Natural killer cell treated with Interleukin-12 subunit alpha and Interleukin-12 subunit beta and Interleukin-15 and Interleukin-18, amount 100 ng/mL, for 72 hours (primary cell): ENCODE measurements around the gene MDFIC. TPM values are rescaled to one million over a fixed set of nuclear protein-coding genes. Genes with fewer than 3 reads are reported as not detected.

ENCODE experiments used
- ATAC-seq, 2 donors: fragments of 150-1000 bp; cut with Tn5 transposase in 1 of 2; sonication (Bioruptor Pico), chemical (Tn5 transposase) in 1 of 2; 2 replicates each; pipeline ENCODE4 v1.10.0; 2021
- DNase-seq: peaks from one replicate; pipeline ENCODE4 v3.0.0; 2022; ENCODE audit warnings: low spot score
- H3K27ac Mint-ChIP-seq, 2 donors: 1 replicate in 1 of 2; 2 replicates in 1 of 2; pipeline ENCODE4 v1.8.0; 2022; ENCODE audit warnings: mixed read lengths in 2 of 2, mild to moderate bottlenecking in 1 of 2, moderate library complexity in 1 of 2
- H3K27me3 Mint-ChIP-seq, 2 donors: 1 replicate in 1 of 2; 2 replicates in 1 of 2; pipeline ENCODE4 v1.8.0; 2022; ENCODE audit warnings: mixed read lengths in 2 of 2
- H3K36me3 Mint-ChIP-seq: one replicate; pipeline ENCODE4 v1.8.0; 2022; ENCODE audit warnings: mixed read lengths
- H3K4me1 Mint-ChIP-seq, 2 donors: 1 replicate in 1 of 2; 2 replicates in 1 of 2; pipeline ENCODE4 v1.8.0; 2022; ENCODE audit warnings: low read depth in 2 of 2, mixed read lengths in 2 of 2, mild to moderate bottlenecking in 1 of 2
- H3K4me3 Mint-ChIP-seq: one replicate; pipeline ENCODE4 v1.8.0; 2022; ENCODE audit warnings: mixed read lengths
- H3K9me3 Mint-ChIP-seq: 2 replicates; pipeline ENCODE4 v1.8.0; 2022; ENCODE audit warnings: mixed read lengths
- total RNA-seq, 2 donors: library from RNA; stranded (reverse); gene quantifications; one replicate each; pipeline ENCODE4 v1.2.3, GENCODE V29; 2022

MDFIC gene
- total RNA-seq, 2 donors from 2014 or later = 67.0 to 109 TPM

DNA sequence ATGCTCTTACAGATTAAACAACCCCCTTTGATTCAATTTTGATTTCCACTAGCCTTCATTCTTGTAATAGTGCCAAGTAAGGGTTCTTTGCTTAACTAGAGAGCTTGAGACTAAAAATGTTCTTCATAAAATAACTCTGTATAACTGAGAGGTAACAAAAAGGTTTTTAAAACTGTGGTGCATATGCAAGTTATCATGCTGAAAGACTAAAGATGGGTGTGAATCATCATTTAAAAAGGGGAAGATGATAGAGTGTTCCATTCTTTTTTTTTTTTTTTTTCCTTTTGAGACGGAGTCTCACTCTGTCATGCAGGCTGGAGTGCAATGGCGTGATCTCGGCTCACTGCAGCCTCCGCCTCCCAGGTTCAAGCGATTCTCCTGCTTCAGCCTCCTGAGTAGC is 11.1 kb downstream of the MDFIC start:
- H3K4me3 Mint-ChIP-seq = no peak overlapping the region
- H3K9me3 Mint-ChIP-seq = no peaks in the 10 kb centered on the region
- H3K27ac Mint-ChIP-seq = no peak overlapping the region
- H3K4me1 Mint-ChIP-seq = peaks cover 33 to 48% of the 10 kb centered on the region in 2 donors
- ATAC-seq (no peak), DNase-seq (no peak)
- no peaks in the 10 kb centered on the region for H3K27me3 Mint-ChIP-seq
- no peaks in the 10 kb centered on the region for H3K36me3 Mint-ChIP-seq

- Mint-ChIP-seq H3K9me3 (no peaks in the 10 kb centered on the region), H3K27me3 (no peaks in the 10 kb centered on the region), H3K4me1 (peaks cover 33 to 48% of the 10 kb centered on the region in 2 donors), H3K36me3 (no peaks in the 10 kb centered on the region), H3K27ac (no peak overlapping the region), H3K4me3 (peak overlapping the region; percentile 8)
- DNase-seq (no peak), ATAC-seq (no peak)
These were observed 11.8 kb downstream of the MDFIC start for GRCh38 chr7:114933658-114934057.

DNA sequence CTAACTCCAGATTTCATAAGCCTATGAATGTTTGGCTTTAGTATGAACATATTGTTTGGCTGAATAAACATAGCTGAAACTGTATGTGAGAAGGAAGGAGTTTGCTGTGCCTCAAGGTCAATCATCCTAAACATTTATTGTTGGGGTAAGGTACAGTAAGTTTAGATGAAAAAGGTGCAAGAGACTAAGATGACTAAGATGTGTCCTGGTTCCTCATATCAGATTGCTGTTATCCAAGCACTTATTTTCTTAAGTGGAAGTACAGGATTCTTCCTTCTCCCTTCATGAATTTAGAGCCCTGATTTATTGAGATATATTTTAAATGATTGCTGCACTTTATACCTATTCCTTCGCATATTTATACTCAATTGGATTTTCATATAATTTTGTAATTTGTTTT is 12.2 kb downstream of the MDFIC start:
- Mint-ChIP-seq H3K4me3 (peak overlapping the region; percentile 8), H3K27me3 (no peaks in the 10 kb centered on the region), H3K9me3 (no peaks in the 10 kb centered on the region), H3K27ac (no peak overlapping the region), H3K4me1 (peaks cover 33 to 48% of the 10 kb centered on the region in 2 donors), H3K36me3 (no peaks in the 10 kb centered on the region)
- DNase-seq (no peak), ATAC-seq (no peak)

GRCh38 chr7:114934713-114935112 is 12.8 kb downstream of the MDFIC start:
- DNase-seq (no peak), ATAC-seq (no peak)
- H3K4me1 Mint-ChIP-seq = peaks cover 33 to 48% of the 10 kb centered on the region in 2 donors
- H3K4me3 Mint-ChIP-seq = peak overlapping the region; percentile 18
- no peaks in the 10 kb centered on the region for H3K9me3 Mint-ChIP-seq
- no peaks in the 10 kb centered on the region for H3K36me3 Mint-ChIP-seq
- no peaks in the 10 kb centered on the region for H3K27me3 Mint-ChIP-seq
- H3K27ac Mint-ChIP-seq = no peak overlapping the region

GRCh38 chr7:114936471-114936870 is 14.6 kb downstream of the MDFIC start:
- DNase-seq (no peak), ATAC-seq (no peak)
- H3K36me3 Mint-ChIP-seq = peaks cover 12% of the 10 kb centered on the region
- peaks cover 36 to 53% of the 10 kb centered on the region in 2 donors for H3K4me1 Mint-ChIP-seq
- no peak overlapping the region for H3K27ac Mint-ChIP-seq
- no peaks in the 10 kb centered on the region for H3K27me3 Mint-ChIP-seq
- no peak overlapping the region for H3K4me3 Mint-ChIP-seq
- H3K9me3 Mint-ChIP-seq = peaks cover under 1% of the 10 kb centered on the region

DNA sequence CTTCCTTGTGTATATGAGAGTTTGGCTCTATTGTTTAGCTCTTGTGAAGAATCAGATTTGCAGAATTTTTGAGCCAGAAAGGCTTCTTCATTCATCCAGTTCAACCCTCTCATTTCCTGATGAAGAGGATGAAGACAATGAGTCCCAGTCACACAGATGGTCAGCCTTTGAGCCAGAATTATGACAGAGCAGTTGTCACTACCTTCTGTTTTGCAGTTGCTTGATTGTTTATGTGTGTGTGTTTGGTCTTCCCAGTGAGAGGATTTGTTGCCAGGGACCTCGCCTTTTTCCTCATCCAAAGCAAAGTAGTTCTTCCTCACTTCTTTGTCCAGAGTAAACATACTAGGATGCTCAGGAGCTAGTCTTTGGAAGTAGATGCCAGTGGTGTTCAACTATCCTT is 15.6 kb downstream of the MDFIC start:
- H3K36me3 Mint-ChIP-seq = peaks cover 21% of the 10 kb centered on the region
- DNase-seq (no peak), ATAC-seq (no peak)
- H3K9me3 Mint-ChIP-seq = peaks cover 5% of the 10 kb centered on the region
- no peaks in the 10 kb centered on the region for H3K27me3 Mint-ChIP-seq
- H3K4me3 Mint-ChIP-seq = no peak overlapping the region
- H3K27ac Mint-ChIP-seq = no peak overlapping the region
- peaks cover 33 to 52% of the 10 kb centered on the region in 2 donors for H3K4me1 Mint-ChIP-seq

GRCh38 chr7:114938785-114939184 is 16.9 kb downstream of the MDFIC start:
- ATAC-seq = no peak
- H3K27me3 Mint-ChIP-seq = no peaks in the 10 kb centered on the region

DNA sequence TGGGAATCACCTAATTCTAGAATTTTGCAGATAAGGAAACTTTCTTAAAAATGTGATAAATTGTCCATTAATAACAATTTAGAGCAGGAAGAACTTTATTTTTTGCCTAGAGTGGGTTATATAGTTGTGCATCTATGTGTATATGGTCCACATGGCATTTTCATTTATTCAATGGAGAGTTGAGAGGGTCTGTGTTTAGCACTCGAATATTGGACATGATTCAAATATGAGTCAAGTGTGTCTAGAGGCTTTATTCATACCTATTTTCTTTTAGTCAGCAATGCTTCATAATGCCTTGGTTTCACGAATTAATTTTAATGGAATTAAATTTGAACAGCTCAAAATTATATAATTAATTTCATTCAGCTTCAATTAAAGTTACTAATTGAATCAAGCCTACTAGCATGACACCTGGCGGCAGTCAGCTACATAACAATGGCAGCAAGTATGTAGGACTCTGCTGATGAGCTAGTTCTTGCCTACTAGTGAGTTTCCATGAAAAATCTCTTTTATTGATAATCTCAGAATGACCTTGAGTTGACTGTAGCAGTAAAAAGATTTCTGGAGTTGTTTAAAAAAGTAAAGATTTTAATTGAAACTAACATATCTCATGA is 17.7 kb downstream of the MDFIC start:
- ATAC-seq (no peak), DNase-seq (no peak)
- H3K27ac Mint-ChIP-seq = peak overlapping the region in 1 of 2 donors; percentile 56
- H3K27me3 Mint-ChIP-seq = no peaks in the 10 kb centered on the region
- H3K4me3 Mint-ChIP-seq = no peak overlapping the region
- H3K9me3 Mint-ChIP-seq = peaks cover 5% of the 10 kb centered on the region
- H3K36me3 Mint-ChIP-seq = peaks cover 41% of the 10 kb centered on the region
- H3K4me1 Mint-ChIP-seq = peaks cover 31 to 45% of the 10 kb centered on the region in 2 donors

More at GRCh38 chr7:114938785-114939184, 16.9 kb downstream of the MDFIC start:
- Mint-ChIP-seq H3K36me3 (peaks cover 33% of the 10 kb centered on the region), H3K4me3 (no peak overlapping the region), H3K4me1 (peaks cover 30 to 50% of the 10 kb centered on the region in 2 donors), H3K9me3 (peaks cover 5% of the 10 kb centered on the region), H3K27ac (no peak overlapping the region)
- DNase-seq = no peak

- H3K4me3 Mint-ChIP-seq = peak overlapping the region; percentile 16
- H3K9me3 Mint-ChIP-seq = peaks cover 5% of the 10 kb centered on the region
- H3K27me3 Mint-ChIP-seq = no peaks in the 10 kb centered on the region
- peaks cover 31 to 43% of the 10 kb centered on the region in 2 donors for H3K4me1 Mint-ChIP-seq
- DNase-seq (no peak), ATAC-seq (no peak)
- peaks cover 41% of the 10 kb centered on the region for H3K36me3 Mint-ChIP-seq
- peak overlapping the region; percentile 13 to 41 for H3K27ac Mint-ChIP-seq
These were observed 18.3 kb downstream of the MDFIC start for GRCh38 chr7:114940220-114940619.

DNA sequence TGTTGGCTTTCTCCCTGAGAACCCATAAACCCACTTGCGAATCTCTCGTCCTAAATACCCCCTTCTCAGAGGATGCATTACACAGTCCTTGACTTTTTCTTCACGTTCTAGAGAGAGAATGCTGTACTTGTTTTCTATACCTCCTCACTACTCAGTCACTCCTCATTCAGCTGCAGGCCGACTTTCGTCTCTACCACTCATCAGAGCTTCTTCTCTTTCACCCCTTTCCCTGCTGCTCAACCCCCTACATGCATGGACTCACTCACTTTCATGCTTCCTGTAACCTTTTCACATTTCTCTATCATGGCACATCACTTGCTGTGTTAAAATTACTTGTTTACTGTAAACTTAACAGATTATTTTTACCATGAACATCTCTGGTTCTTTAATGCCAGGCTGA is 19.8 kb downstream of the MDFIC start:
- no peaks in the 10 kb centered on the region for H3K27me3 Mint-ChIP-seq
- DNase-seq (no peak), ATAC-seq (no peak)
- peaks cover 5% of the 10 kb centered on the region for H3K9me3 Mint-ChIP-seq
- H3K36me3 Mint-ChIP-seq = peaks cover 44% of the 10 kb centered on the region
- peak overlapping the region; percentile 13 to 41 for H3K27ac Mint-ChIP-seq
- H3K4me1 Mint-ChIP-seq = peaks cover 30 to 44% of the 10 kb centered on the region in 2 donors
- H3K4me3 Mint-ChIP-seq = peak overlapping the region; percentile 64

GRCh38 chr7:114942446-114943175 is 20.7 kb downstream of the MDFIC start:
- ATAC-seq (peak in 1 of 2 donors; percentile 33), DNase-seq (no peak)
- H3K9me3 Mint-ChIP-seq = peaks cover 5% of the 10 kb centered on the region
- H3K4me1 Mint-ChIP-seq = peaks cover 35 to 48% of the 10 kb centered on the region in 2 donors
- H3K27me3 Mint-ChIP-seq = no peaks in the 10 kb centered on the region
- H3K27ac Mint-ChIP-seq = peak overlapping the region; percentile 7 to 41
- H3K4me3 Mint-ChIP-seq = peak overlapping the region; percentile 40
- peaks cover 52% of the 10 kb centered on the region for H3K36me3 Mint-ChIP-seq

GRCh38 chr7:114943530-114943929 is 21.6 kb downstream of the MDFIC start:
- Mint-ChIP-seq H3K4me1 (peaks cover 38 to 57% of the 10 kb centered on the region in 2 donors), H3K27ac (peak overlapping the region; percentile 30 to 41)

DNA sequence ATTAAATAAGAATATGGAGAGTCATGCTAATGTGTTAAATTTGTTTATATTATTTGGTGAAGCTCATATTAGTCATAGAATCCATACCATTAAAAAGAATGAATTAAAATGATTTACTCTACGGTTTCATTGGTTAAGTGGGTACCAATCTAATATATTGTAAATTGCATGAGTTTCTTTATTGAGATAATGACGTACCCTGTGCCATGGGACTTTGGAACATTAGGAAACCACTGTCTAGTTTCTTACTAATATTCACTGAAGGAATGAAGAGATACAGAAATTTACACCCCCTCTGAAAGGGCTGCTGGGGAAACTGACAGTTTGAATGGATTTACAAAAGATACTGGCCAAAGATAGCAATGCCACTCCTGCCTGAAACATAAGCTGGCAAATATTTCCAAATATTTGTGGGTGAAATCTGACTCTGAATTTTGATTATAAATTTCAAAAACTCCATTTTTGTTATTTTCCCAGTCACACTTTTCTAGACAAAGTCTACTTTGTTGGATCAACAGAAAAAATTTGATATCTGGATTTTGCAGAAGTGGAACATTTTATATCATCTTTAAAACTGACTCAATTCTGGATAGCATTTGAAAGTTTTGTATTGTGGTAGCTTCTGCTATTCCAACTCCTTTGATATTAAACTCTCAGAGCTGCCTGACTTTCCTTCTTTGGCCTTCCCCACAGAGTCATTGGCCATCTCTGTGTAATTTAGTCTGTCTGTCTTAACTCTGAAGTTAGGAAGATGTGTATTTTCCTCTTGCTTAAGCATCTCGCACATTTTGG is 22.3 kb downstream of the MDFIC start:
- peaks cover 44 to 63% of the 10 kb centered on the region in 2 donors for H3K4me1 Mint-ChIP-seq
- H3K27ac Mint-ChIP-seq = peak overlapping the region; percentile 30 to 41
- peaks cover 5% of the 10 kb centered on the region for H3K9me3 Mint-ChIP-seq
- no peaks in the 10 kb centered on the region for H3K27me3 Mint-ChIP-seq
- DNase-seq (no peak), ATAC-seq (no peak)
- peaks cover 57% of the 10 kb centered on the region for H3K36me3 Mint-ChIP-seq
- H3K4me3 Mint-ChIP-seq = no peak overlapping the region

More at GRCh38 chr7:114943530-114943929, 21.6 kb downstream of the MDFIC start:
- Mint-ChIP-seq H3K36me3 (peaks cover 54% of the 10 kb centered on the region), H3K27me3 (no peaks in the 10 kb centered on the region), H3K9me3 (peaks cover 5% of the 10 kb centered on the region), H3K4me3 (no peak overlapping the region)
- DNase-seq (no peak), ATAC-seq (no peak)
